Measurements from ENCODE around the gene KXD1.

Gene KXD1

DNA sequence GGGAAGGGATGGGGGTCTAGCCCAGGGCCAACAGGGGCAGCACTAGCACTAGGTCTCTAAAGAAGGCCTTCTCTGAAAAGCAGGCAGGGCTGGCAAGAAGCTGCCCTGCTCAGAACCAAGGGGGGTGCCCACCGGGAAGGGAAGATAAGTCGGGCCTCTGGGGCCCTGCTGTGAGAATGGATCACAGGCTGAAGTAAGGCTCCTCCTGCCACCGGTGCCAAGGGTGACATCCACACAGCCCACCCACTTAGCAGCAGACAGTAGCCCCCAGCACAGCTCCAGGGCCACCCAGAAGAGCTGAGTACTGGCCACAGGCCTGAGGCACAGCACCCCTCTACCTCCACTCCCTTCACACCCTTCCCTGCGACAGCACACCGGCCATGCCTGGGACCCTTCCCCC is 41.7 kb upstream of the KXD1 start:
- DNase-seq (ENCODE audit: low read depth, low spot score) = no peak
- no peak for TF ChIP-seq CTCF (IDR thresholded peaks at IDR 0.05; ENCODE audit: low read depth, low read length)
- H3K4me3 ChIP-seq (ENCODE audit: low read depth, low read length) = no peak overlapping the region
- in situ Hi-C loops (cut with HindIII; ENCODE audit: low sequenced_read_pairs) = no loop called here

DNA sequence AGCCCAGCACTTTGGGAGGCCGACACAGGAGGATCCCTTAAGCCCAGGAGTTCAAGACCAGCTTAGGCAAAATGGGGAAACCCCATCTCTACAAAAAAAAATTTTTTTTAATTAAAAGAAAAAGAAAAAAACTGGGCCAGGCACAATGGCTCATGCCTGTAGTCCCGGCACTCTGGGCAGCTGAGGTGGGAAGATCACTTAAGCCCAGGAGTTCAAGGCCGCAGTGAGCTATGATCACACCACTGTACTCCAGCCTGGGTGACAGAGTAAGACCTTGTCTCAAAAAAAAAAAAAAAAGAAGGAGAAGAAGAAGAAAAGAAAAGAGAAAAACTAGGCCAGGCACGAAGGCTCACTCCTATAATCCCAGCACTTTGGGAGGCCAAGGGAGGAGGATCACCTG is 40.1 kb upstream of the KXD1 start:
- no peak for DNase-seq (ENCODE audit: low read depth, low spot score)

DNA sequence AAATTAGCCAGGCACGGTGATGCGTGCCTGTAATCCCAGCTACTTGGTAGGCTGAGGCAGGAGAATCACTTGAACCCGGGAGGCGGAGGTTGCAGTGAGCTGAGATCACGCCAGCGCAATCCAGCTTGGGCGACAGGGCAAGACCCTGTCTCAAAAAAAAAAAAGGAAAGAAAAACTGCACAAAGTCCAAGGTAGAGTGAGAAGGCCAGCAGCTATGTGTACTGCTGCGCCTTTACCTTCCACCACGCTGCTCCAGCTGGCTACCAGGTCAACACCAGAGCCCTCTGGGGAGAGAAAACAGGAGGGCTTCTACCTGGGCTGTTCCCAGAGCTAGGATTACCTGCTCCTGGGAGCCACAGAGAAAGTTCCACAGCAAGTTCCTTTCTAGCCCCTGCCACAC is 39.0 kb upstream of the KXD1 start:
- TF ChIP-seq CTCF (IDR thresholded peaks at IDR 0.05; ENCODE audit: low read depth, low read length) = no peak
- in situ Hi-C loops (cut with HindIII; ENCODE audit: low sequenced_read_pairs) = no loop called here
- no peak for DNase-seq (ENCODE audit: low read depth, low spot score)
- no peak overlapping the region for H3K4me3 ChIP-seq (ENCODE audit: low read depth, low read length)

More for the DNA sequence above, 40.1 kb upstream of the KXD1 start:
- TF ChIP-seq CTCF (IDR thresholded peaks at IDR 0.05; ENCODE audit: low read depth, low read length) = no peak
- in situ Hi-C loops (cut with HindIII; ENCODE audit: low sequenced_read_pairs) = no loop called here
- no peak overlapping the region for H3K4me3 ChIP-seq (ENCODE audit: low read depth, low read length)

DNA sequence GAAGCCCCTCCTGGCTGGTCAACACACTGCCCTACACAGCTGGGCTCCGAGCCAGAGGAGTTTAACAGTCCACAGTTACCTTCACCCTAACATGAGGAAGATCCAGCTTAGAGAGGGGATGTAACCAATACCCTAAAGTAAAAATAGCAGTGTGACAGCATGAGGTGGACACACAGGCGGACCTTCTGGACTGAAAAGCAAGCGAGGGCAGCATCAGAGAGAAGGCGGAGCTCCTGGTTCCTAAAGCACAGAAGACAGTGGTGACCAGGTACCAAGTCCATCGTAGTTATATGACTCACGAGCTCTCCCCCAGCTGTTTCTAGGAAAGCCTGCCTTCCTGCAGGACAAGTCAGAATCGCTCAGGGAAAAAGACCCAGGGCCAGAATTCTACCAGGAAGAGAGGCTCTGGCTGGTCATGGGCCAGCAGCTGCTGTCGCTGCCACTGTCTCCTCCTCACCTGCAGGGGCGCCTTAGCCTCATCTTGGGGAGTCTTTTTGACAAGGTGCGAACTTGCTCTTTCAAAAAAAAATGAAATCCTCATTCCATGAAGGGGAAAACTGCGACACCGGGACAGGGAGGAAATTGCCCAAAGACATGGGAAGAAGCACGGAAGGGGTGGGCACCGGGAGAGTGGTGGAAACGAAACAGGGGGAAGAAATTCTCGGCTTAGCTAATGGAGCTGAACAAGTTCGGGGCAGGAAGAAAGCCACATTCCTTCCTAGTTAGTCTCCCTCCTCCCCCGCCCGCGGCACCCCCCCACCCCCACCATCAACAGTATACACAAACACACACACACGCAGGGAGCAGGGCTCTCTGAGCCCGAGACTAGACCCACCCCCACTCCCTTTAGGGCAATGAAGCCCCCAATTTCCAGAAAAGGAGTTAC is 37.5 kb upstream of the KXD1 start:
- in situ Hi-C loops (cut with HindIII; ENCODE audit: low sequenced_read_pairs) = no loop called here
- TF ChIP-seq CTCF (IDR thresholded peaks at IDR 0.05; ENCODE audit: low read depth, low read length) = peak; percentile 68
- H3K4me3 ChIP-seq (ENCODE audit: low read depth, low read length) = peak overlapping the region; percentile 77
- DNase-seq (ENCODE audit: low read depth, low spot score) = peak; percentile 75

DNA sequence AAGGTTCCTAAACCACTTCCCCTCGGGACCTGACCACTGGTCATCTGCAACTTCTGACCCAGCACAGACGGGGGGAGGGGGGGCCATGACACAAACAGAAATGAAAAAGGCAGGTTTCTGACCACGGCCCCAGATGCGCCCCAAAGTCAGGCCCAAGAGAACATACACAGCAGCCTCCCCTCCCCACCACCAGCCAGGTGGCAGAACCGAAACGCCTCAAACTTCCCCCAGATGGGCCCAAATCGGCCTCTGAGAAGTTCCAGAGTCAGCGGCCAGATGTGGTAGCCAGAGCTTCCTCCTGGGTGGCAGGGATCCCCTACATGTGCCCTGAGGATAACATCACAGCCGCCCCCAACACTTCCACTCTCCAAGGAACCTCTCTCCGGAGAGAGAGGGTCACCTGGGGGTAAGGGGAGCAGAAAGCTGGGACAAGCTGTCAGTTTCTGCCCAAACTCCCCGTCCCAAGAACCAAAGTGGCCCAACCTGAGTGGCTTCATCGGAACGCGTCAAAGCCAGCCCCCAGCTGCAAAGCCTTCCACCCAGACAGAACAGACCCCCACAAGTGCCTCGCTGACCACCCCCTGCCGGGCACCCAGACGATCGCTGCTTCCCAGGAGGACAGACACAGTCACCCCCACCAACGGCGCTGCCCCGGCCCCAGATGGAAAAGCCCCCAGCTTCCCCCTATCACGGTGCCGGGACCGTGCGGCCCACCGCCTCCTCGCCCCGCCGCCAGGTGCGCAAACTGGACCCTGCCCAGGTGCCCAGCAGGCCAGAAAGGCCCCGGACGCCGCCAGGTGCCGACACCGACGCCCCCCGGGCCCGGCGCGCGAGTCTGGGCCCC is 36.6 kb upstream of the KXD1 start:
- peak; percentile 1 for TF ChIP-seq CTCF (IDR thresholded peaks at IDR 0.05; ENCODE audit: low read depth, low read length)
- no peak for DNase-seq (ENCODE audit: low read depth, low spot score)
- peak overlapping the region; percentile 77 for H3K4me3 ChIP-seq (ENCODE audit: low read depth, low read length)
- in situ Hi-C loops (cut with HindIII; ENCODE audit: low sequenced_read_pairs) = no loop called here

GRCh38 chr19:18521692-18522123 is 36.0 kb upstream of the KXD1 start, which contains the start of gene ELL:
TSS of gene ELL (minus strand) at chr19:18522070. CDS start at chr19:18522055, 15 bp downstream.
- TF ChIP-seq CTCF (IDR thresholded peaks at IDR 0.05; ENCODE audit: low read depth, low read length) = no peak
- DNase-seq (ENCODE audit: low read depth, low spot score) = no peak
- in situ Hi-C loops (cut with HindIII; ENCODE audit: low sequenced_read_pairs) = no loop called here
- peak within 1 kb of the TSS; percentile 77 for H3K4me3 ChIP-seq (ENCODE audit: low read depth, low read length)

Data from astrocyte of the spinal cord (primary cell).